SK-N-SH treated with all-trans-retinoic acid at 6 μM for 48 hours (cell line): ENCODE measurements around the gene RNF43.

Experiments used
- ARNTL ChIP-seq: fragments of 450-650 bp; formaldehyde crosslinking; IDR thresholded peaks from 2 replicates; pipeline ENCODE4 v1.5.0; 2020; ENCODE audit warnings: low read depth, mild to moderate bottlenecking, moderate library complexity, borderline replicate concordance
- TOX ChIP-seq: fragments of 250-450 bp; sonication (Bioruptor Pico); IDR thresholded peaks from 2 replicates; pipeline ENCODE4 v1.8.0; 2021; ENCODE audit warnings: mild to moderate bottlenecking, moderate library complexity, borderline replicate concordance
- ZNF565 ChIP-seq: fragments of 450-650 bp; formaldehyde crosslinking; conservative IDR thresholded peaks from 2 replicates; pipeline ENCODE4 v1.5.0; 2020; ENCODE audit warnings: low read depth, mild to moderate bottlenecking, moderate library complexity
- TF ChIP-seq, protein P1 (sequence below): fragments of 250-450 bp; sonication (Bioruptor Pico); IDR thresholded peaks from 2 replicates; pipeline ENCODE4 v1.8.0; 2020; ENCODE audit warnings: mild to moderate bottlenecking, moderate library complexity, borderline replicate concordance

DNA sequence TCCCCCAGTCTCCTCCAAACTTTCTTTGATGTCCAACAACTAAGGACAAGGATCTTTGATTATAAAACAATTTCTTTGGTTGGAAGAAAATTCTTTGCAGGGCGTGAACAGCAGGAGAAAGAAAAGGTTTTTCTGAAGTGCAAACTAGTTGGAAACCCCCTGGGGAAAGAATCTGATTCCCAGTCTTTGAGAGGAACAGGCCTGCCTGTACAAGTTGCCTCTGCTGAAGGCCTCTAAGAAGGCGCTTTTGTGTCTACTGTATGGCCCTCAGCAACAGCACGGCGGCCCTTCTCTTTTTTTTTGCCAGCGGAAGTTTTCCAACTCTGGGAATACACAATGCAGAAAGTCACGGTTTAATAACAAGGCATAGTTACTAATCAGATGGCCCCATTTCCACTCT lies 14.0 kb downstream of the RNF43 start:
- no peak for TF ChIP-seq ZNF565
- no peak for TF ChIP-seq TOX (CRISPR knock-in tag)
- TF ChIP-seq, protein P1, sequence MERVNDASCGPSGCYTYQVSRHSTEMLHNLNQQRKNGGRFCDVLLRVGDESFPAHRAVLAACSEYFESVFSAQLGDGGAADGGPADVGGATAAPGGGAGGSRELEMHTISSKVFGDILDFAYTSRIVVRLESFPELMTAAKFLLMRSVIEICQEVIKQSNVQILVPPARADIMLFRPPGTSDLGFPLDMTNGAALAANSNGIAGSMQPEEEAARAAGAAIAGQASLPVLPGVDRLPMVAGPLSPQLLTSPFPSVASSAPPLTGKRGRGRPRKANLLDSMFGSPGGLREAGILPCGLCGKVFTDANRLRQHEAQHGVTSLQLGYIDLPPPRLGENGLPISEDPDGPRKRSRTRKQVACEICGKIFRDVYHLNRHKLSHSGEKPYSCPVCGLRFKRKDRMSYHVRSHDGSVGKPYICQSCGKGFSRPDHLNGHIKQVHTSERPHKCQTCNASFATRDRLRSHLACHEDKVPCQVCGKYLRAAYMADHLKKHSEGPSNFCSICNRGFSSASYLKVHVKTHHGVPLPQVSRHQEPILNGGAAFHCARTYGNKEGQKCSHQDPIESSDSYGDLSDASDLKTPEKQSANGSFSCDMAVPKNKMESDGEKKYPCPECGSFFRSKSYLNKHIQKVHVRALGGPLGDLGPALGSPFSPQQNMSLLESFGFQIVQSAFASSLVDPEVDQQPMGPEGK (CRISPR knock-in tag), result no peak
- no peak for TF ChIP-seq ARNTL (CRISPR knock-in tag)
